Upper lobe of left lung (tissue), 4 donors: ENCODE results near the gene FGGY.

Experiments used
- CTCF ChIP-seq, 6 experiments: fragments of 450-650 bp in 4 of 6; fragments of 200-600 bp in 2 of 6; sonication (generic) in 2 of 6; IDR thresholded peaks; one replicate each; pipeline ENCODE4 v1.5.1; 2016 to 2019; ENCODE audit warnings: antibody characterized with exemption in 6 of 6
- POLR2A ChIP-seq, 4 donors: fragments of 450-650 bp; IDR thresholded peaks; one replicate each; pipeline ENCODE4 v1.5.1; 2016 to 2017; ENCODE audit warnings: antibody characterized with exemption in 4 of 4, mild to moderate bottlenecking in 2 of 4

- TF ChIP-seq CTCF (IDR thresholded peaks at IDR 0.05) (no peak), POLR2A (IDR thresholded peaks at IDR 0.05) (no peak)
These were observed 232.0 kb downstream of the FGGY start for GRCh38 chr1:59528900-59529299.
